Hepatocyte (in vitro differentiated cells): ENCODE data around the gene PLCXD3. TPM values are rescaled to one million over a fixed set of nuclear protein-coding genes. Genes with fewer than 3 reads are reported as not detected.

ENCODE experiments used
- DNase-seq: peaks from one replicate; pipeline ENCODE4 v3.0.0-alpha.2; 2016; ENCODE audit warnings: low spot score
- H2AFZ ChIP-seq: fragments of 200-600 bp; sonication (generic); 2 replicates; pipeline ENCODE4 v1.6.0; 2016; ENCODE audit warnings: antibody characterized with exemption, mild to moderate bottlenecking
- H3K27ac ChIP-seq: fragments of 200-600 bp; sonication (generic); 2 replicates; pipeline ENCODE4 v1.5.1; 2016; ENCODE audit warnings: mild to moderate bottlenecking
- H3K27me3 ChIP-seq: fragments of 200-600 bp; sonication (generic); 2 replicates; pipeline ENCODE4 v1.6.1; 2016
- H3K36me3 ChIP-seq: fragments of 200-600 bp; sonication (generic); replicated peaks from 2 replicates; pipeline ENCODE4 v1.5.1; 2016; ENCODE audit warnings: low read depth; ENCODE audit not compliant: insufficient read depth
- H3K4me1 ChIP-seq: fragments of 200-600 bp; sonication (generic); 2 replicates; pipeline ENCODE4 v1.5.1; 2016; ENCODE audit warnings: mild to moderate bottlenecking, moderate library complexity; ENCODE audit not compliant: insufficient read depth
- H3K4me2 ChIP-seq: fragments of 200-600 bp; sonication (generic); 2 replicates; pipeline ENCODE4 v1.6.0; 2016
- H3K4me3 ChIP-seq: fragments of 200-600 bp; sonication (generic); 2 replicates; pipeline ENCODE4 v1.5.1; 2016; ENCODE audit warnings: mild to moderate bottlenecking
- H3K79me2 ChIP-seq: fragments of 200-600 bp; sonication (generic); 2 replicates; pipeline ENCODE4 v1.6.0; 2017; ENCODE audit warnings: mild to moderate bottlenecking
- H3K9me2 ChIP-seq: fragments of 200-600 bp; sonication (generic); replicated peaks from 2 replicates; pipeline ENCODE4 v1.6.0; 2017; ENCODE audit warnings: mild to moderate bottlenecking; ENCODE audit not compliant: insufficient read depth
- H3K9me3 ChIP-seq: fragments of 200-600 bp; sonication (generic); 2 replicates; pipeline ENCODE4 v1.5.1; 2016; ENCODE audit warnings: low read depth, mild to moderate bottlenecking
- H4K20me1 ChIP-seq: fragments of 200-600 bp; sonication (generic); 2 replicates; pipeline ENCODE4 v1.6.0; 2016; ENCODE audit warnings: mild to moderate bottlenecking; ENCODE audit not compliant: insufficient read depth, poor library complexity, severe bottlenecking
- EZH2 ChIP-seq: fragments of 200-600 bp; sonication (generic); IDR thresholded peaks from 2 replicates; pipeline ENCODE4 v1.6.1; 2016; ENCODE audit warnings: antibody characterized with exemption, mild to moderate bottlenecking, borderline replicate concordance
- EZH2phosphoT487 ChIP-seq: fragments of 200-600 bp; sonication (generic); IDR thresholded peaks from one replicate; pipeline ENCODE4 v1.6.1; 2018; ENCODE audit warnings: antibody characterized with exemption, mild to moderate bottlenecking, low read depth, moderate library complexity; ENCODE audit not compliant: unreplicated experiment, severe bottlenecking
- WGBS: methylation state at CpG from one replicate; pipeline ENCODE4 v1.1.6; 2016; ENCODE audit warnings: low lambda C conversion rate; ENCODE audit errors: missing lambda C conversion rate; 5-methylcytosine and 5-hydroxymethylcytosine counted together
- polyA plus RNA-seq: library from polyadenylated mRNA; unstranded; fragments of >200 nt; fragmentation: Nextera tagmentation; extraction: Ambion mirVana; gene quantifications from 2 replicates; pipeline ENCODE4 v1.2.1, GENCODE V29; 2016
- total RNA-seq: library from RNA; depleted of rRNA; stranded (reverse); fragments of >200 nt; gene quantifications from 2 replicates; pipeline ENCODE4 v1.2.3, GENCODE V29; 2014
- TF ChIP-seq, protein P1 (sequence below): fragments of 200-600 bp; sonication (generic); IDR thresholded peaks from 2 replicates; pipeline ENCODE4 v1.5.1; 2016; ENCODE audit warnings: antibody characterized with exemption, mild to moderate bottlenecking; ENCODE audit not compliant: poor library complexity

PLCXD3 gene
- total and polyA plus RNA-seq, 2 experiments from 2014 or later, result 0.47 to 2.2 TPM

- no peak overlapping the region for H3K4me3 ChIP-seq
- no peaks in the 10 kb centered on the region for H3K9me3 ChIP-seq
- DNase-seq, result no peak
- no peaks in the 10 kb centered on the region for H4K20me1 ChIP-seq
- no peaks in the 10 kb centered on the region for H3K27me3 ChIP-seq
- WGBS, result 75% methylated on average over 2 of the region's 2 CpGs
- H3K27ac ChIP-seq, result no peak overlapping the region
- H3K4me2 ChIP-seq, result no peak overlapping the region
- no peak for TF ChIP-seq EZH2
- TF ChIP-seq, protein P1, sequence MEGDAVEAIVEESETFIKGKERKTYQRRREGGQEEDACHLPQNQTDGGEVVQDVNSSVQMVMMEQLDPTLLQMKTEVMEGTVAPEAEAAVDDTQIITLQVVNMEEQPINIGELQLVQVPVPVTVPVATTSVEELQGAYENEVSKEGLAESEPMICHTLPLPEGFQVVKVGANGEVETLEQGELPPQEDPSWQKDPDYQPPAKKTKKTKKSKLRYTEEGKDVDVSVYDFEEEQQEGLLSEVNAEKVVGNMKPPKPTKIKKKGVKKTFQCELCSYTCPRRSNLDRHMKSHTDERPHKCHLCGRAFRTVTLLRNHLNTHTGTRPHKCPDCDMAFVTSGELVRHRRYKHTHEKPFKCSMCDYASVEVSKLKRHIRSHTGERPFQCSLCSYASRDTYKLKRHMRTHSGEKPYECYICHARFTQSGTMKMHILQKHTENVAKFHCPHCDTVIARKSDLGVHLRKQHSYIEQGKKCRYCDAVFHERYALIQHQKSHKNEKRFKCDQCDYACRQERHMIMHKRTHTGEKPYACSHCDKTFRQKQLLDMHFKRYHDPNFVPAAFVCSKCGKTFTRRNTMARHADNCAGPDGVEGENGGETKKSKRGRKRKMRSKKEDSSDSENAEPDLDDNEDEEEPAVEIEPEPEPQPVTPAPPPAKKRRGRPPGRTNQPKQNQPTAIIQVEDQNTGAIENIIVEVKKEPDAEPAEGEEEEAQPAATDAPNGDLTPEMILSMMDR, result no peak
- no peak for TF ChIP-seq EZH2phosphoT487
- no peaks in the 10 kb centered on the region for H3K9me2 ChIP-seq
- H3K36me3 ChIP-seq, result no peaks in the 10 kb centered on the region
- H2AFZ ChIP-seq, result no peak overlapping the region
- H3K79me2 ChIP-seq, result no peaks in the 10 kb centered on the region
- no peaks in the 10 kb centered on the region for H3K4me1 ChIP-seq
These were observed 138.7 kb downstream of the PLCXD3 start for GRCh38 chr5:41371738-41372137.

DNA sequence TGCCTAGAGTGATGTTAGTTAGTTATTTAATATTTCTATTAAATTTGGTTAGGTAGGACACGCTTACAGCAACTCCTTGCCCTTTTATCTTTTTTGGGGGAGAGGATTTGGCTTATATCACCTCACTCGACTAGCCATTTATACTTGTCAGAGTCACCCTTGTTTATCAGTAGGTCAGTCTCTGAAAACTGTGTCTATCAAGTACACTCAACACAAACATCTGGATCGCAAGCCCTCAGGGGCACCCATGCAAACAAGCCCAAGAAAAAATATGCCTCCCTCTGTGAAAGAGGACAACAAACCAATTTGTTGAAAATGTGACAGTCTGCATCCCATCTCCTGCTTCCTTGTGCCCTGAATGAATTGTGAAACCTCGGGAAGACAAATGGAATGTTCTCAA lies 139.9 kb downstream of the PLCXD3 start:
- Histone ChIP-seq H3K4me3 (no peak overlapping the region), H3K36me3 (no peaks in the 10 kb centered on the region), H3K79me2 (no peaks in the 10 kb centered on the region), H3K9me2 (no peaks in the 10 kb centered on the region), H3K4me2 (no peak overlapping the region), H3K4me1 (no peaks in the 10 kb centered on the region), H3K27me3 (no peaks in the 10 kb centered on the region), H3K27ac (no peak overlapping the region), H2AFZ (no peak overlapping the region), H4K20me1 (no peaks in the 10 kb centered on the region), H3K9me3 (no peaks in the 10 kb centered on the region)
- DNase-seq, result no peak
- TF ChIP-seq EZH2 (no peak), EZH2phosphoT487 (no peak)
- TF ChIP-seq, protein P1, result no peak
- WGBS, result 55% methylated on average over 4 of the region's 4 CpGs

DNA sequence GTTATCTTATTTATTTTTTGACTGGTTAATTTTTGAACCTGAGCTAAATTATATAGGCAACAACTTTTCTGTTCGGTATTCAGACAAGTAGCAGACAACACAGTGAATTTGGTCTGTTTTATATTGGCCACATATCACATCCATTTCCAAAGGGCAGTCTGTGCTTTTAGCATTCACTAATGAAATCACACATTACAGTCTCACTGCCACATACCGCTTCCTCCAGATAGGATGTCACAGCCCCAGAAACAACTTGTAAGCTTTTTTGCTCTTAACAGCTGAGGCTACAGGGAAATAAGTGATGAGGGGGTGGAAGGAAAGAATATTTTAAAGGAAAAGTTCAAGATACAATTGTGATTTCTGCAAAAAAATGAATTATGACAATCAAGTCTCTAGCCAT lies 140.6 kb downstream of the PLCXD3 start:
- no peak overlapping the region for H2AFZ ChIP-seq
- H3K4me2 ChIP-seq, result no peak overlapping the region
- no peaks in the 10 kb centered on the region for H4K20me1 ChIP-seq
- no peaks in the 10 kb centered on the region for H3K36me3 ChIP-seq
- DNase-seq, result no peak
- H3K4me3 ChIP-seq, result no peak overlapping the region
- no peaks in the 10 kb centered on the region for H3K9me3 ChIP-seq
- no peaks in the 10 kb centered on the region for H3K27me3 ChIP-seq
- no peak overlapping the region for H3K27ac ChIP-seq
- WGBS, result 94% methylated on average over 2 of the region's 2 CpGs
- TF ChIP-seq EZH2 (no peak), EZH2phosphoT487 (no peak)
- TF ChIP-seq, protein P1, result no peak
- no peaks in the 10 kb centered on the region for H3K4me1 ChIP-seq
- no peaks in the 10 kb centered on the region for H3K9me2 ChIP-seq
- H3K79me2 ChIP-seq, result no peaks in the 10 kb centered on the region

- no peak overlapping the region for H3K27ac ChIP-seq
- H3K4me1 ChIP-seq, result no peaks in the 10 kb centered on the region
- TF ChIP-seq EZH2phosphoT487 (no peak), EZH2 (no peak)
- TF ChIP-seq, protein P1, result no peak
- H3K4me3 ChIP-seq, result no peak overlapping the region
- no peaks in the 10 kb centered on the region for H3K79me2 ChIP-seq
- no peaks in the 10 kb centered on the region for H4K20me1 ChIP-seq
- no peak overlapping the region for H3K4me2 ChIP-seq
- no peaks in the 10 kb centered on the region for H3K9me2 ChIP-seq
- no peaks in the 10 kb centered on the region for H3K9me3 ChIP-seq
- no peak for DNase-seq
- no peaks in the 10 kb centered on the region for H3K36me3 ChIP-seq
- no peak overlapping the region for H2AFZ ChIP-seq
- no peaks in the 10 kb centered on the region for H3K27me3 ChIP-seq
- 95% methylated on average over 2 of the region's 2 CpGs for WGBS
These were observed 142.2 kb downstream of the PLCXD3 start for GRCh38 chr5:41368158-41368557.
